Pancreas (tissue), 10 donors: Measurements from ENCODE around the gene ERAL1. TPM values are rescaled to one million over a fixed set of nuclear protein-coding genes. Genes with fewer than 3 reads are reported as not detected.

ENCODE experiments used
- ATAC-seq, 4 donors: fragments of 200-7000 bp; cut with Tn5 transposase; one replicate each; pipeline versions ENCODE4 v1.8.0 to v1.9.1; 2020; ENCODE audit warnings: mild to moderate bottlenecking in 4 of 4, moderate library complexity in 4 of 4
- DNase-seq, 6 donors: peaks; one replicate each; pipeline ENCODE4 v3.0.0-alpha.2; 2020
- FAIRE-seq: peaks from 2 replicates; lab custom pipeline; 2012; peaks lifted over from hg19 to GRCh38; lab: Jason Lieb, UNC
- H3K27ac ChIP-seq, 4 donors: fragments of 200-600 bp; sonication (generic); 1 replicate in 3 of 4; 2 replicates in 1 of 4; pipeline versions ENCODE4 v1.5.0 to v1.8.0; 2020
- H3K27me3 ChIP-seq, 4 donors: fragments of 200-600 bp; one replicate each; pipeline ENCODE4 v1.8.0; 2021
- H3K36me3 ChIP-seq, 3 donors: fragments of 200-600 bp; sonication (generic) in 1 of 3; one replicate each; pipeline versions ENCODE4 v1.5.0 to v1.8.0; 2020 to 2021
- H3K4me1 ChIP-seq, 3 donors: fragments of 200-600 bp; one replicate each; pipeline ENCODE4 v1.8.0; 2021
- H3K4me3 ChIP-seq, 4 donors: fragments of 200-600 bp; sonication (generic) in 2 of 4; one replicate each; pipeline versions ENCODE4 v1.5.0 to v1.8.0; 2020 to 2021
- H3K9me3 ChIP-seq, 4 donors: fragments of 200-600 bp; one replicate each; pipeline ENCODE4 v1.8.0; 2021
- CTCF ChIP-seq, 4 donors: fragments of 200-600 bp; sonication (generic) in 3 of 4; IDR thresholded peaks; one replicate each; pipeline versions ENCODE4 v1.5.0 to v1.8.0; 2021; ENCODE audit warnings: antibody characterized with exemption in 4 of 4
- WGBS, 2 donors: extraction: QIAGEN DNeasy Blood & Tissue Kit; methylation state at CpG; one replicate each; pipeline ENCODE4 v1.1.7; 2013; 5-methylcytosine and 5-hydroxymethylcytosine counted together
- intact Hi-C, 3 donors: fragments of 100-400 bp; cut with DNase I; formaldehyde crosslinking; loops; one replicate each; pipeline versions ENCODE4 v1.11.1 to v1.14.2; 2022
- polyA plus RNA-seq, 2 donors: library from polyadenylated mRNA; stranded (reverse); fragments of 200-250 nt; gene quantifications; one replicate each; pipeline ENCODE4 v1.2.3, GENCODE V29; 2013
- total RNA-seq, 6 donors: library from RNA; stranded (reverse); fragmentation: NEBNext Ultra II Directional in 4 of 6; extraction: Animal tissue kit (Norgen Biotek cat#: 25700) in 4 of 6; gene quantifications; one replicate each; pipeline versions ENCODE4 v1.2.1 to v1.2.4, GENCODE V29; 2021 to 2023
- donor health status: healthy with polysubstance abuse.
- donor health status: DM: no; HTN: no; CAD: no; lungs with moderate emphysema.
- donor health status: DM: no; HTN: no; CAD: no.
- donor health status: control.
- donor health status: control.
- donor health status: Bipolar disorder and iron deficiency.
- donor health status: DM: yes; HTN: yes; CAD: no.
- donor health status: DM: no; HTN: no; CAD: no.
- donor health status: DM: no; HTN: no; CAD: no.
- donor health status: DM: yes; HTN: yes; CAD: no.

The ERAL1 gene
- total RNA-seq (10 to 100 TPM; 11.7 to 21.7 (median 15.5) TPM), polyA plus RNA-seq (10 to 100 TPM; 33.4 to 36.8 TPM)

- DNase-seq, result peak; percentile 76 to 92 (median 85)
- WGBS, 2 donors, result 1% methylated on average over 42 of the region's 42 CpGs
- intact Hi-C loops, result no loop called here
- Histone ChIP-seq H3K4me3 (peak within 1 kb of the TSS; percentile 48 to 81 (median 75)), H3K9me3 (no peaks in the 10 kb centered on the region), H3K27ac (peak within 1 kb of the TSS in 3 of 4 donors; percentile 18 to 43 (median 31)), H3K36me3 (peaks cover 0 to 18% (median 0%) of the 10 kb centered on the region in 3 donors), H3K27me3 (no peaks in the 10 kb centered on the region), H3K4me1 (peaks cover 0 to 5% (median 4%) of the 10 kb centered on the region in 3 donors)
- ATAC-seq, result peak; percentile 99 to 100 (median 100)
- FAIRE-seq, result no peak
- no peak for TF ChIP-seq CTCF (IDR thresholded peaks at IDR 0.05)
Measured at GRCh38 chr17:28854457-28855335, at the start of gene ERAL1. ERAL1 (plus strand) TSS chr17:28855016; CDS start chr17:28855035, 19 bp downstream.

- 0% methylated on average over 2 of the region's 2 CpGs for WGBS, 2 donors
- peak in 2 of 6 donors; percentile 18 to 30 for DNase-seq
- intact Hi-C loops, result no loop called here
- no peaks in the 10 kb centered on the region for H3K9me3 ChIP-seq
- no peak for FAIRE-seq
- ATAC-seq, result peak in 3 of 4 donors; percentile 5 to 46 (median 11)
- H3K4me1 ChIP-seq, result peaks cover 0 to 33% (median 27%) of the 10 kb centered on the region in 3 donors
- peak overlapping the region; percentile 40 to 76 (median 57) for H3K27ac ChIP-seq
- TF ChIP-seq CTCF (IDR thresholded peaks at IDR 0.05), result no peak
- H3K27me3 ChIP-seq, result no peaks in the 10 kb centered on the region
- no peak overlapping the region for H3K4me3 ChIP-seq
- no peaks in the 10 kb centered on the region for H3K36me3 ChIP-seq
Measured at GRCh38 chr17:28807925-28808634, 46.7 kb upstream of the ERAL1 start.

- H3K4me1 ChIP-seq, result peaks cover 0 to 33% (median 27%) of the 10 kb centered on the region in 3 donors
- H3K4me3 ChIP-seq, result no peak overlapping the region
- no peaks in the 10 kb centered on the region for H3K9me3 ChIP-seq
- no peak overlapping the region for H3K27ac ChIP-seq
- DNase-seq (no peak), FAIRE-seq (no peak), ATAC-seq (no peak)
- H3K36me3 ChIP-seq, result no peaks in the 10 kb centered on the region
- TF ChIP-seq CTCF (IDR thresholded peaks at IDR 0.05), result no peak
- H3K27me3 ChIP-seq, result no peaks in the 10 kb centered on the region
- intact Hi-C loops, result no loop called here
- 86 to 100% methylated on average over 1 of the region's 1 CpG for WGBS, 2 donors
Measured at GRCh38 chr17:28810437-28810836, 44.4 kb upstream of the ERAL1 start.

- no peak for FAIRE-seq
- peak; percentile 6 to 25 (median 14) for ATAC-seq
Measured at GRCh38 chr17:28811651-28812090, 43.1 kb upstream of the ERAL1 start.

More at GRCh38 chr17:28811651-28812090, 43.1 kb upstream of the ERAL1 start:
- Histone ChIP-seq H3K36me3 (no peaks in the 10 kb centered on the region), H3K27ac (peak overlapping the region; percentile 74 to 89 (median 82)), H3K4me1 (peaks cover 0 to 27% (median 26%) of the 10 kb centered on the region in 3 donors), H3K9me3 (no peaks in the 10 kb centered on the region), H3K4me3 (peak overlapping the region; percentile 74 to 91 (median 89)), H3K27me3 (no peaks in the 10 kb centered on the region)
- WGBS, 2 donors, result 3 to 4% methylated on average over 6 of the region's 6 CpGs
- DNase-seq, result no peak
- intact Hi-C loops, result no loop called here
- TF ChIP-seq CTCF (IDR thresholded peaks at IDR 0.05), result no peak
